Measurements from ENCODE around the gene CHAF1A. TPM values are rescaled to one million over a fixed set of nuclear protein-coding genes. Genes with fewer than 3 reads are reported as not detected.

Gene CHAF1A
- total and polyA plus RNA-seq, 2 of the 8 experiments (the other 6 are each of a cell fraction or from before 2014, with no cell fraction given) = 122 to 147 TPM

GRCh38 chr19:4477034-4477801 lies 74.8 kb downstream of the CHAF1A start (continued):
- TF ChIP-seq HDAC2 (IDR thresholded peaks at IDR 0.05; ENCODE audit: borderline replicate concordance in 1 of 2, low read depth in 2 of 2, low read length in 2 of 2) = no peak
